NB4 (cell line): ENCODE data around the gene CADPS.
A peak's percentile ranks its signal among the peaks of the same experiment; 100 is the strongest.

ENCODE experiments used
- DNase-seq: peaks from one replicate; pipeline ENCODE4 v3.0.0; 2010; ENCODE audit warnings: low read depth
- H3K4me3 ChIP-seq: one replicate; pipeline ENCODE4 v1.5.1; 2011; ENCODE audit warnings: mild to moderate bottlenecking, low read depth, low read length, moderate library complexity
- CTCF ChIP-seq: IDR thresholded peaks from one replicate; pipeline ENCODE4 v1.5.1; 2012; ENCODE audit warnings: low read depth, low read length
- MYC ChIP-seq: IDR thresholded peaks from 2 replicates; pipeline ENCODE4 v1.6.1; 2011; ENCODE audit warnings: low read depth, low read length
- POLR2A ChIP-seq: IDR thresholded peaks from 2 replicates; pipeline ENCODE4 v1.6.1; 2011; ENCODE audit warnings: mild to moderate bottlenecking; ENCODE audit not compliant: insufficient read length; ENCODE audit errors: extremely low read depth
- TF ChIP-seq, protein P1 (sequence below): IDR thresholded peaks from 2 replicates; pipeline ENCODE4 v1.6.1; 2011; ENCODE audit warnings: low read depth, low read length

The CADPS gene

DNA sequence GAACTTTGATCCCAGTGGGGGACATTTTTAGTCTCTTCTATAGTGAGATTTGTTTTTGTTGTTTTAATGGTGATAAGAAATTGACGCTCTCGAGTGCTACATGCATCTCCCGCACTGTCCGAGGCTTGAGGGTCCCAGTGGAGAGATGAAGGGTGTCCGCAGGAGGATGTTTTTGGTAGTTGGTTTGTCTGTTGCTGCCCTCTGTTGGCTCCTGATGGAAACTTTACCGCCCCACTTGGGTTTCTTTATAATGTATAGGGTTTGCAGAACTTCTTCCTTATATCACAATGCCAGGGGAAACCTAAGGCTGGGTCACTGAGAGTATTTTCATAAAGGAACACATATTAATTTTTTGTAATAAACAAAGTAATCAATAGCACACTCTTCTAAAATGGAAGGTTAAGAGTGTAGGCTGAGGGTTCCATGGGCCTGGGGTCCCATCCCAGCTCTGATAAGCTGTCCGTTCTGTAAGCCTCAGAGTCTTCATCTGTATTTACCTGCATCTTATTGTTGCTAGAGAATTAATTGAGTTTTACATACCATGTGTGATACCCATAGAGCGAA lies 316.6 kb downstream of the CADPS start:
- peak; percentile 40 for DNase-seq
- H3K4me3 ChIP-seq = no peak overlapping the region
- no peak for TF ChIP-seq POLR2A
- TF ChIP-seq CTCF = peak; percentile 29

- TF ChIP-seq MYC = no peak
- no peak for TF ChIP-seq POLR2A
- TF ChIP-seq CTCF = no peak
- TF ChIP-seq, protein P1, sequence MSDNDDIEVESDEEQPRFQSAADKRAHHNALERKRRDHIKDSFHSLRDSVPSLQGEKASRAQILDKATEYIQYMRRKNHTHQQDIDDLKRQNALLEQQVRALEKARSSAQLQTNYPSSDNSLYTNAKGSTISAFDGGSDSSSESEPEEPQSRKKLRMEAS = no peak
- DNase-seq = no peak
- H3K4me3 ChIP-seq = no peak overlapping the region
These were observed 317.2 kb downstream of the CADPS start for GRCh38 chr3:62557983-62558382.

GRCh38 chr3:62557450-62557849 lies 317.8 kb downstream of the CADPS start:
- DNase-seq = no peak
- no peak for TF ChIP-seq POLR2A
- no peak overlapping the region for H3K4me3 ChIP-seq

GRCh38 chr3:62556121-62556815 lies 318.9 kb downstream of the CADPS start:
- no peak for TF ChIP-seq POLR2A
- no peak for TF ChIP-seq CTCF
- TF ChIP-seq, protein P1 = no peak
- TF ChIP-seq MYC = no peak
- no peak for DNase-seq
- H3K4me3 ChIP-seq = no peak overlapping the region

- DNase-seq = peak; percentile 4
- H3K4me3 ChIP-seq = no peak overlapping the region
- TF ChIP-seq POLR2A (no peak), MYC (no peak), CTCF (no peak)
- TF ChIP-seq, protein P1 = no peak
These were observed 320.9 kb downstream of the CADPS start for GRCh38 chr3:62554264-62554799.

DNA sequence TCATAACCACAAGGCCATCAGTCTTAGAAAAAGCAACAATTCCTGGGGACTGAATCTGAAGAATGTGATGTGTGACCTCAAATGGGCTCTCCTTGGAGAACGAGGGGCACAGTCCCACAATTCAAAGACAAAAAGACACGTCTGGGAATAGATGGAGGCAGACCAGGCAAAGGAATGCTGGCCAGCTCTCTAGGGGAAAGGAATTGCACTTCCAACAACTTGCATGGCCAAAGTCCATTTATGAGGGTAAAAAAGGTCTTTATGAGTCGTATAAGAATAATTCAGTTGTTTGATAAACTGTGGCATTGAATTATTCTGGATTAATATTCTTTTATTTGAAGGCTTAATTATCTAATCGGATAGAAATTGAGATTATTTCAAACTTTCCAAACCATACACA lies 321.4 kb downstream of the CADPS start:
- DNase-seq = no peak
- no peak for TF ChIP-seq CTCF
- TF ChIP-seq POLR2A = no peak
- TF ChIP-seq MYC = no peak
- TF ChIP-seq, protein P1 = no peak
- H3K4me3 ChIP-seq = no peak overlapping the region
